ENCODE measurements around the gene ADCY5. TPM values are rescaled to one million over a fixed set of nuclear protein-coding genes. Genes with fewer than 3 reads are reported as not detected.

The ADCY5 gene
- total RNA-seq, 1 donor from 2014 or later: 4.0 TPM

DNA sequence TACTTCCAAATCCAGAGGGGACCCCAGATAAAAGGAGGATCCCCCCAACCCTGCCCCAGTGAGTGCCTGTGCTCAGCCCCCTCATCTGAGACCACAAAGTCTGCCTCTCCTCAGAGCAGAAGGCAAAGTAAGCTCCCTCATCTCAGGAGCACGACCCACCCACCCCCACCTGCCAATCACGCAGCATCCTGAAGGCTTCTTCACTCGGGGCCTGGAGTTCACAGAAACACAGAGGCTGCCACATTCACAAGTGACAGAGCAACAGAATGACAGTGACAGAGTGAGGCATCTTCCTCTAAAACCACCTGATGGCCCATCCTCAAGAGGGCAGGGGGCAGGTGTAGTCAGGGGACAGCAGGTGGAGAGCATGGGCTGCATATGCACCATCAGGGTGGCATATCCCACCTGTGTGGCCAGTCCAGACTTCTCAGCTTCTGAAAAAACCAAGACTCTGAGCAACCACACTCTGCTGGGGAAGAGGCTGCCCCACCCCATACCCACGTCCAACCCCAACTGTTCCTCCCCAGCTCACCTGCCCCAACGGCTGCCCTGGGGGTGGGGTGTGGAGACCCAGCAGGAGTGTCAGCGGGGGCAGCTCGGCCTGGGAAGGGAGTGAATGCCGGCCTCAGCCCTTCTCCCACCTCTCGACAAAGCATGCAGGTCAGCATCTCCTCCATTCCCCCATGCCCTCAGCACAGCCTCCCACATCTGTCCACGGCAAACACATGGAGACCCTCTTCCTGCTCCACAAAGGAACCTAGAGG, 19.3 kb downstream of the ADCY5 start:
- no peak for DNase-seq

DNA sequence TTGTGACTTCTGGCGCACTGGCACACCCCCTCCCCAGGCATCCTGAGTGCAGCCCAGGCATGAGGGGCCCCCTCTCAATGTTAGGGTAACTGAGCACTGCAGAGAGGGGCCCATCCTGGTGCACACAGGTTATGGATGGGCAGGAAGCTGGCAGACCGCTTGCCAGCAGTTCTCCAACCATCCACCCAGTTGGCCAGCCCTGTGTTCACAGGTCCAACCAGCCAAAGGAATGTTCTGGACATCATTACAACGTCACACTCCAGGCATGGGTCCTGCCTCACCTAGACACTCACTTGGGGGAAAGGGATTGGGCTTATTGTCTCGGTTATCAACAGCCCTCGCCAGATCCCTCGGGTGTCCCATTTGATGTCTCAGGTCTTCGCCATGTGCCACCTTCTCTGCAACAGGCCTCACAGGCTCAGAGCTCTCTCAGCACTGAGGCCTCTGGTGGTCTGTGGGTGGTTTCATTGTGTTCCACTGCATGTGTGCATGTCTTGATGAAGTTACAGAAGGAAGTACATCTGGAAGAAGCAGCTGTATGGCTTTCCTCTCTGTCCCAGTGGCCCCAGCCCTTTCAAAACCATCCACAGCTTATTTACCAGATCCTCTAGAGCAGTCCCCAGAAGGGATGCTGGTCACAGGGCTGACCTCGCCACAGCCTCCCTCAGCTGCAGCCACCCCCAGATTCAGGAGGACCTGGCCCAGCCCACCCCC, 23.7 kb downstream of the ADCY5 start:
- peak; percentile 31 for DNase-seq

DNA sequence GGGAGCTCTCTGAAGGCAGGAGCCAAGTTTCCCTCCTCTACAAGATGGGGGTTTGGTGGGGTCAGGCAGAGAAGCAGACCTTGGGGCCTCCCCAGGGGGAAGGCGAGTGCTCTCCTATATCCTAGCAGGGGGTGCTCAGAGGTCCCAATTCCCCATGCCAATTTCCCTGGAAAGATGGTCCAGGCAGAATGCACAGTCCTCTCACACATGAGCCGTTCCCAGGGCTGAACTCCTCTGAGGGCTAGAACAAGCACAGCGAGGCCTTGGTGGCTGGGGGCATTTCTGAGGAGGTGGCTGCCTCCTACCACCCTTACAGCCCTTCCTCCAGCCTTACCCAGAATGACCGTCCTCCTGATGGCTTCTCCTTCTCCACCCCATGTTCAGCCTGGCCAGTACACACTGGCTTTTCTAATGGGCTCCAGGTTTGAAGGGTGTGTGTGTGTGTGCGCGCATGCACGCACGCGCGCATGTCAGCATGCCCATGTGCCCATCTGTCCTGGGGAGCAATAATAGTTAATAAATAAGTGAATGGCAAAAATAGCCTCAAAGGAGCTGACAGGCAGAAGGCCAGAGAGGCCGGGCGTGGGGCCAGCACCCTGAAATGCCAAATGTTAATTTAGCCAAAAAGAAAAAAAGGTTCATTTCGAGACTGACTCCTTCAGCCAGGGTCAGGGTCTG, 24.4 kb downstream of the ADCY5 start:
- no peak for DNase-seq

DNA sequence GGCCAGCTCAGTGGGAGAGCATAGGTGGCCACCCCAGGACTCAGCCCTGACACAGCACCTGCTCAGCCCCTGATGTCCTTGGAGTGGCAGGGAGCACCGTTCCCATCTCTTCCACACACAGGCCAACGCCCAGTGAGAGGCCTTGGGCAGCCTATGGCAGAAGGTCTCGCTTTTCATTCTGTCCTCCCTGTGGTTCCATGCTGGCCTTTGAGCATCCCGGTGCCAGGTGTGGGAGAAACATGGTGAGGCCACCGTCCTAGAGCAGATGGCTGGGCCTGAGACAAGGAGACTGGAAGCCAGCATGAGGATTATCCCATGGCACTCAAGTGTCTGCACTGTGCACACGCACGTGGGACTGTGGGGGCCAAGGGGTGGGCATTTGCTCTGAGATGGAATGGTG, 25.1 kb downstream of the ADCY5 start:
- DNase-seq: no peak

DNA sequence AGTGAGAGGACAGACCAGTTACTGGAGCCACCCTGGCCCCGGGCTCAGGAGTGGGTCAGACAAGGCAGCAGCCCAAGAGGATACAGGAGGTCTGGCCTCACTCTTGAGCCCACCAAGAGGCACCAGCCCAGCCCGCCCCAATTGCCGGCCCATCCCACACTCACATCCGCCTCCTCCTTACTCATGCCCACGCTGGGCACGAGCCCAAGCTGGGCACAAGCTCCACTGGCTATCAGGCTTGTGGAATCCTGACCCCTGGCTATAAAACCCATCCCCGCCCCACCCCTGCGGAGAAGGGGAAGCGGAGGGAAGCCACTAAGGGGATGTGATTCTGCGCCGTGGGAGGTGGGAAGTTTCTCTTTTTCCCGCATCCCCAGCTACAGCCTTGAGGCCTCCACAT, 25.9 kb downstream of the ADCY5 start:
- DNase-seq: no peak

DNA sequence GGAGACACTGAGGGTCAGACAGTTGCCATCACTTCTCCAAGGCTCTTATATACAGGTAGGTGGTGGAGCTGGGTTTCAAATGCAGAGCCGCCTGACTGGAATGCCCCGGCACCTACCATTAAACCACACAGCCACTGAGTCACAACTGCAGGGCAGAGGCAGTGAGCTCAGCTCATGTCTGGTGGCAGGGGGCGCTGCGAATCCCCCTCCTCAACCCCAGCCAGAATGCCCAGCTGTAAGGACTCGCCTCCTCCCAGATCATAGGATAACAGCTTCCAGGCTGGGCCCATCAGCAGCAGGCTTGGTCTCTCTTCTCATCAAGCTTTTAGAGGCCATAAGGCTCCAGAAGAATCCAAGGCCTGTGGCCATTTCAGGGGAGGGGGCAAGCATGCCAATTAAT, 26.4 kb downstream of the ADCY5 start:
- no peak for DNase-seq

DNA sequence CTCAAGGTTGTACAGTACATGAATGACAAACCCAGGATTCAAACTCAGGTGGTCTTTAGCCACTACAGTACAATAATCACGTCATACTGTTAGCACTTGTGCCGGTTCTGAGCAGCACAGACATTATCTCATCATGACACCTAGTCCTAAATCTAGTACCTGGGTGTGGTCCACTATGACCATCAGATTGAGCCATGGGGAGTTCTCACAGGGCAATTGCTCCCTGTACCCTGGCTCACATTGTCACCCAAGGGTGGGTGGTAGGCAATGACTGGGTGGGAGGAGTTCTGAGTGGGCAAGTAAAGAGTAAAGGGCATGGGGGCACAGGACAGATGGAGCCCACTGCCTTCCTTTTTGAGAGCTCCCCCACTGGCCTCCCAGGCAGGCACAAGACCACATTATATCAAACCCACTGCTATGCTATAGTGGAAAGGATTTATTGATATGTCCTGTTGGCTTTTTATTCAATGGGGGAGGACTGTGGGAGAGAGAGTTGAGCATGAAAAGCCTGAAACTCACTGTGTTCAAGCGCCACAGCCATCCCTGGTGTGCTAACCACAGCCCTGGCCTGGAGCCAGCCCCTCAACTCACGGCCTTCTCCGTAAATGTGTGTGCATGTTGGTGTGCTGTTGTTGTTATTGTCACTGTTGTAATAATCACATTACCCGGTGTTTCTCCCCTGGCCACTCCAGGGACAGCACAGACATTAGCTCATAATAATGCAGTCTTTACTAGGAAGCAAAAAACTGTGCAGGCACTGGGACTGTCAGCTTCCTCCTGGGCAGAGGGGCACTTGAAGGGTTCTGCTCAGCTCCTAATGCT, 27.3 kb downstream of the ADCY5 start:
- DNase-seq: no peak

DNA sequence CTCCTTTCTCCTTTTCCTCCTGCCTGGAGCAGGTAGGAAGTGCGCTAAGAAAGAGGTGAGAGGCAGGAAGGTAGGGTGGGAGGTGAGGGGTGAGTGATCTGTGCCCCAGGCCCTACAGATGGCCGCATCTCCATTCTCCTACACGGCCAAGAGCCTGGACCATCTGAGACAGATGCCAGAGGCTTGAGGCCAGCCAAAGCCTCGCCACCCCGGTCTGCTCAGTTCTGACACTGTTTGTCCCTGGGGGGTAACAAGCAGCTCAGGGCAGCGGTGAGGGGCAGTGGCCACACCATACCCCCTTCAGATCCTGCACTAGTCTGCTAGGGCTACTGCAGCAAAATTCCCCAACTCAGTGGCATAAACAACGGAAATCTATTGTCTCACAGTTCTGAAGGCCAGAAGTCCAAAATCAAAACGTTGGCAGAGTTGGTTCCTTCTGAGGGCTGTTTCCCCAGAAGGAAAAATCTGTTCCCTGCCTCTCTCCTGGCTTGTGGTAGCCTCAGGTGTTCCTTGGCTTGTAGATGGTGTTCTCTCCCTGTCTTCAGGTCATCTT, 28.4 kb downstream of the ADCY5 start:
- no peak for DNase-seq

DNA sequence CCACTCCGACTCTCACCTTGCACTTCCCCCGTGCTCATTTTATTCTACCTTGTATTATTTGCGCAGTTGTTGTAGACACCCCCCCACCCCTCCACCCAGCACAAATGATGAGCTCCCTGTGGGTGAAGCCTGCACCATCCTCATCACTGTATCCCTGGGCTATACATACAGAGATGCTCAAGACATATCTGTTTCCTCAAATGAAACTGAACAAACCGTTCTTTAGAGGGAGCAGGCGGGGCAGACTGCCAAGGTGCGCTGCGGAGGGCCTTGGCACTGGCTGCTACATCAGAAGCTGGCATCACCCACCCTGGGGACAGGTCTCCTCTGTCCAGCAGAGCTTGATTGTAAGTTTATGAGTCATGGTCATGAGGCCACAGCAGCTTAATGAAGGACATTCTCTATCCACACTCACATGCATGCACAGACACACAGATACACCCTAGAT, 29.0 kb downstream of the ADCY5 start:
- DNase-seq: no peak

DNA sequence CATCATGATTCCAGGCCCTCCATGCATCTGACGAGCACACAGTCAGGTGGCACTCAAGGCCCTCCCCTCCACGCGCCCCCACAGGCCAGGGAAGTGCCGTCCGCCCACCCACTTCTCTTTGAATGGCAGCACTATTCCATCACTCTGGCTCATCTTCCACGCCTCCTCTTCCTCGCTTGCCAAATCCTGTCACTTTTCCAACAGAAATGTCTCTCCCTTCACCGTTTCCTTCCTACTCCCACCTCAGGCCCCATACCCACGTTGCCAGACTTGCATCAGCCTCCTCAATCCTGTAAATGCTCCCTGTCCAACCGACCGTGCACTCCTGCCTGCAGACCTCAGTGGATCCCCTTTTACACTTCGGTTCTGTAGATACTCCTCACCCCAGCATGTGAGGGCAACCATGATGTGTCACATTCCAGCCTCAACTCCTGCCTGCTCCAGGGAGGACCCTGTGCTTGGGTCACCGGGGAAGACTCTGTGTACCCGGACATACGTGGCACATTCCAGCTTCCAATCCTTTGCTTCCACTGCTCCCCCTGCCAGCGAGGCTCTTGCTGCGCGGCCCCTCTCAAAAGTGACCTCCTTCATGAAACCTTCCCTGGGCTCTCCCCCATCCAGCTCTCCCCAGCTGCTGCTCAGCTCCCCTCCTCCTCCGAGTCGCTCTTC, 29.6 kb downstream of the ADCY5 start:
- no peak for DNase-seq

DNA sequence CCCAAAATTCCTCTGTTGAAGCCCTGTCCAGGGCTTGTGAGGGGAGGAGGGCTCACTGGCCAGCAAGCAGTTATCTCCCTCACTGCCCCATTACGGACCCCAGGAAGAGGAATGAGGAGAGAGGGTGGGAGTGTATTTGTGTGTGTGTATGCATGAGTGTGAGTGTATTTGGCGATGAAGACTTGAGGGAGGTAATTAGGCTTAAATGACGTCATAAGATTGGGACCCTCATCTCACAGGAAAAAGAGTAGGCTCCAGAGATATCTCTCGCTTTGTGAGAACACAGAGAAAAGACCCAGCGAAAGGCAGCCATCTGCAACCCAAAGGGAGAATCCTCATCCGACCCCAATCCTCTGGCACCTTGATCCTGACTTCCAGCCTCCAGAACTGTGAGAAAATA, 32.2 kb downstream of the ADCY5 start:
- DNase-seq: no peak

DNA sequence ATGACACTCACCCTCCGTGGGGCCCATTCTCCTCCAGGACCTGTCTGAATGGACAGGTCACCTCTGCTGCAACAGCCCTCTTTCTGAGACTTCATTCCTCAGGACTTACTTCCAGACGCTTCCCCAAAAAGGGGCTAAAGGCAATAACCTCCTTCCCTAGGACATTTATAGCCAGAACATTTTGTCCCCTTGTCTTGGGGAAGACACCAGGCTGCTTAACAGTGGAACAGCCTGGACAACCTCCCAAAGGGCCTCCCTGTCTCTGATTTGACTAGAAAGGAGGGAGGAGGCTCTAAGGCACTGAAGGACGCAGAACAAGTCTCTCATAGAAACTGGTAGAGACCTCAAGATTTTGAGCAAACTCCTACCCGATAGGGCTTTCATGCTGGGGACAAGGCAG, 32.7 kb downstream of the ADCY5 start:
- no peak for DNase-seq

DNA sequence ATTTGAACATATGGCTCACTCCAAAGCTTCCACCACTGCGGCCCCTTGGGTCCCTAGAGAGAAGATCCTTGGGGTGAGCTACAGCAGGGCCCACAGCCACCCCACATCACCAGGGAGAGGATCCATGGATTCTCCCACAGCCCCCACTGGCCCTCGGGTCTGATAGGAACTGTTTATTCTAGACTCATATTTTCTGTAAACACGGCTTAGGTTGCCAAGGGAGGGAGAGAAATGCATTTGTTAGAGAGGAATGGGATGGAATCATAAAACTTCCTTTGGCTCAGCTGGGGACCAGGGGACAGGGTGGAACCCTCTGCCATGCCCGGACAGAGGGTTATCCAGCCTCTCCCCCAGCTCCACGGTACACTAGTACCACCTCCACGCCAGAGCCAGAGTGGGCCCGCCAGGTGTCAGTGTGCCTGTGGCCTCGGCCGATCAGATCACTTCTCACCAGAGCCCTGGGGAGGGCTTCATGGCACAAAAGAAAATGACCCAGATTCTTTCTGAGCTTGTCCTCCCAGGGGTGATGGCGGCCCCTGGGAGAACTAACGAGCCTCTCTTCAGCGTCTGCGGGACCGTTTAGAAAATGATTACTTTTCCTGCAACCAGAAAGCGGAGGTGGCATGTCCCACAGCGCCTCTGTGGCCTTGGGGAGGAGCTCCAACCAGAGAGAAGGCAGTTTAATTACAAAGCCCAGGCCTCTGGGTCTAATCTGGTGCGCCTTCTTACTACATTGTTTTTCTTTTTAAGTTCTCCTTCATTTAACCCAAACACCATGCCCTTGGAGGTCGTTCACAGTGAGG, 33.7 kb downstream of the ADCY5 start:
- no peak for DNase-seq

DNA sequence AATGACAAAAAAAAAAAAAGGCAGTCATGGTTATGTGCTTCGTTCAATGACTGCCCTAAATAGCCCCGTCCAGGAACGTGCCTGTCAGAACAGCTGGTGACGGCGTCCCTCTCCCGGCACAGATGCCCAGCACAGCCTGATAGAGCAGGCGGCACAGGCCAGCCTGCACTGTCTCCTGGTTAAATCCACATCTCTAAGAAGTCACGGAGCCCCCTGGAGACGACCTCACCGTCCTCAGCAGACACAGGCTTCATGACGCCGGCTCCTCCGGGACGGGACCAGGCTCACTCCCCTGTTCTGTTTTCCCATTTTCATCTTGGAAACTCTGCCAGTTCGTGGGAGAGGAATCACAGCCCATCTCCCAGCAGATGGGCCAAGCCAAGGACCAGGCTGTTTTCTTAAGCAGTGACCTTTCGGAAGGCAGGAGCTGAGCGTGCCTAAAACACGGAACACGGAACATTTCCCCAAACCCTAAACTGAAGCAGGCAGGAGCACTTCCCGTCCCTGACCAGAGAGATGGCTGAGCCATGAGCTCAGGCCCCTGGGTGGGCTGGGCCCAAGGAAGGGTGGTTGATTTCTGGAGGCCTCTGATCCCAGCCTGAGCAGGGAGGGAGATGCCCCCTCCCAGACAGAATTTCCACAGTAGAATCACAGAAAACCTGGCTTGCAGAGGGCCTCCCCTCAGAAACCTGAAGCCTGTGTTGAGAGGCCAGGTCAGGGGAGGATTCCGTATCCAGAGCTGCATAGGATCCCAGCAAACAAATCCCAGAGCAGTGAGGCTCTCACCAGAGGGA, 35.9 kb downstream of the ADCY5 start:
- peak; percentile 41 for DNase-seq

DNA sequence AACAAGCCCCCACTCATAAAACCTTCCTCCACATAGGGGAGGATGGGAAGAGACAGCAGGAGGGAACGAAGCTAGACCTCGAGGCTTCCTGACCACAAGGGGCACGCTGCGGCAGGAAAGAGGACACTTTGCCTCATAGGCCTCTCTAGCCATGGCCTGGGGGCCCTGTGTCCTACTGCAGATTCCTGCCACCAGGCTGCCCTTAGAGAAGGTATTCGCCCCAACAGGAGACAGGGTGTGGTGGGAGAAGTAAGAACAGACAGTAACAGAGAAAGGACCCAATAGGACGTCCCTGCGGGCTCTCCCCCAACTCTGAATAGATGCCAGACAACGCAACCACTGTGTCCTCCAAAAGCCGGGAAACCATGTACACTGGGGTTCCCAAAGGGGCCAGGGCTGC, 36.8 kb downstream of the ADCY5 start:
- DNase-seq: no peak

DNA sequence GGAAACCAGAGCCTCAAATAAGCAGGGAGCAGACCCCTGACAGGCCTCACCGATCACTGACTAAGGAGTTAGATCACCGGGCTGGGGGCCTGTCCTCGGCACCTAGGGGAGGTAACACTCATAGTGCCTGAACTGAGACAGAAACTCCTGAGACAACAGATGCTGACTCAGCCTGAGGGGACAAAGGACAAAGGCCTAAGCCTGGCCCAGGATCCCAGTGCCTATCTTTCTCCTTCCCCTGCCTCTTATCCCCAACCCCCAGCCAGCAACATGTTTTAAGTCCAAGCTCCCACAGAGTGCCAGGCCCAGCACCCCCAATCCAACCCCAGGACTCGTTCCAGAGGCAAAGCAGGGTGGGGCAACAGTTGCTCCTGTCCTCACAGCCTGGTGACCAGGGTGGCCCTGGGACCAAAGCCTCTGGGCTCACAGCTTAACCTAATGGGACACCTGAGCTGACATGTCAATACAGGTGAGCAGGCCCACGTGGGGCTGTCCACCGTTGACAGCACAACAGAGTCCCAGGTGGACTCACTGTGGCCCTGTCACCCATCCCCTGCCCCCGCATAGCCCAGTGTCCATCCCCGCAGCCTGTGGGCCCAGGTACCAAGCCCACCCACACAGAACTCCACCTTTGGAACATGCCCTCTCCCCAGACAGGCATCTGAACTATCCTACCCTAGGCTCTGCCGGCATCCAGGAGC, 37.4 kb downstream of the ADCY5 start:
- DNase-seq: no peak

DNA sequence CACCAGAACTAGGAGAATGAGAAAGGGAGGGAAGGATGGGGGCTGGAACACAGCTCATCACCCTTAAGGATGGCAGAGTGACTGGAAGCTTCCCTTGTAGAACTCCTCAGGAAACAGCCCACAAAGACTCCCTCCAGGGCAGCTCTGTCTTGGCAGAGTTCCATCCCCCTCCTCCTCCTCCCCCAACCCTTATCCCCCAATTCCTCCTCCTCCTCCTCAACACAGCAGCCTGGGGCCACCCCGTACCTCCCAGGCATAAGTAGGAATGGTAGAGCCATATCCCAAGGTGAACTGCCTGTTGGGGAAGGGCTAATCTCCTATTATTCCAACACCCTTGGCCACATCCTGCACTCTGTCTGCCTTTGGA, 38.8 kb downstream of the ADCY5 start:
- no peak for DNase-seq

DNA sequence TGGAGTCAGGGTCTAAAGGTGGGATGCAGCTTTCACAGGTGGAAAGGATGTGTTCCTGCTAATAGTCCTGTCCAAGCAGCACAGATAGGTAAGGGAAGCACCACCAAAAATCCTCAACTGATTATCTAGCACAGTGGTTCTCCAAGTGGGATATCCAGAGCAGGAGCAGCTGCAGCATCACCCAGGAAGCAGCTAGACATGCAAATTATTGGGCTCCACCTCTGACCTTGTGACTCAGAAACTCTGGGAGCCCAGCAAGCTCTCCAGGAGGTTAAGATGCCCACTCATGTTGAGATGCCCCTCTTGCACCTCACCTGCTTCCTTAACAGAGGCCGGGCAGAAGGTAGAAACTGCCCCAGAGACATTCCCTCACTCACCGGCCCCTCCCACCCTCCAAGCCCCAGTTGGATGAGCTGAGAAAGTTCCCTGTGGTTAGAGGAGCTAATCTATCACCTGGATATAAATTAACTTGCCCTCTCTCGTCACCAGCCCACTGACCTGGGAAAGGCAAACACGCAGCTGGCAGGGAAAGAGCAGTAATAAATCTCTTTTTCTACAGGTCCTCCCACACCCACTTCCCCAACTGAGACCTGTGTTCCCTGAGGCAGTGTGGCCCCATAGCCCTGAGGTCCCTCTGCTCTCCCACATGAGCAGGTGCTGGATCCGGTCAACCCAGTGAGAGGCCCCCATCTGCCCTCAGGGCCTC, 39.3 kb downstream of the ADCY5 start:
- no peak for DNase-seq

DNA sequence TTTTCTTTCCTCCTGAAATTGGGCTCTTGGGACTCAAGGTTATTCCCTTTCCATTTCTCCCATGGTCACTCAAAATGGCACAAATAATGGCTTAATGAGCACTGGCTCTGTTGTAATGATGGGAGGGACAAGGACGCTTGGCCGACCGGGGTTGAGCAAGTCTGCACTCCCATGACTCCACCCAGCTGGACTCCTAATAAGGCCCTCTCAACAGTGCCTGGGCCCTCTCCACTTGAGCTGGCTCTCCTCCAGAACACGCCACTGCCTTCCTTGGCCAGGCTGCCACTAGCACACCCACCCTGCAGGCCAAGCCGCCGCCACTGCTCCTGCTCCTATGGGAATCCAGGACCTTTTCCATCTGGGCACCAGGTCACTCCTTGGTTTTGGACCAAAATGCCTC, 42.3 kb downstream of the ADCY5 start:
- no peak for DNase-seq

All from skin of body (tissue), 2 donors.